ENCODE results near the gene KCNH8. TPM values are rescaled to one million over a fixed set of nuclear protein-coding genes. Genes with fewer than 3 reads are reported as not detected.

Gene KCNH8
- total and polyA plus RNA-seq, 10 of the 15 experiments (the other 5 are each of a cell fraction or from before 2014, with no cell fraction given), result under 0.01 to 0.18 (median 0.07) TPM; not detected in 2

- no peak for TF ChIP-seq CEBPB (IDR thresholded peaks at IDR 0.05; ENCODE audit: borderline replicate concordance in 1 of 2, low read depth in 2 of 2, low read length in 2 of 2)
- no peak for TF ChIP-seq SIN3A (IDR thresholded peaks at IDR 0.05; ENCODE audit: low read depth, low read length)
- TF ChIP-seq IRF4 (IDR thresholded peaks at IDR 0.05; ENCODE audit: low read depth, low read length), result no peak
- no peak for TF ChIP-seq TCF12 (IDR thresholded peaks at IDR 0.05; ENCODE audit: low read depth, low read length)
- no peak for TF ChIP-seq EED (IDR thresholded peaks at IDR 0.05; ENCODE audit: low read depth)
- TF ChIP-seq MEF2A (IDR thresholded peaks at IDR 0.05; ENCODE audit: insufficient read depth, low read depth, low read length), result no peak
- TF ChIP-seq EP300 (IDR thresholded peaks at IDR 0.05; ENCODE audit: borderline replicate concordance in 1 of 2, control insufficient read depth in 1 of 2, low read depth in 2 of 2, low read length in 2 of 2), result no peak
Measured at GRCh38 chr3:19526071-19526470, 377.8 kb downstream of the KCNH8 start (continued).

- intact Hi-C loops (cut with micrococcal nuclease; ENCODE audit: unreplicated experiment) (no loop called here), in situ Hi-C loops (cut with MboI) (no loop called here)
- RAD21 ChIA-PET (ENCODE audit: unreplicated experiment), result no interaction called here
Measured at GRCh38 chr3:19527746-19528145, 379.4 kb downstream of the KCNH8 start.

More at GRCh38 chr3:19527746-19528145, 379.4 kb downstream of the KCNH8 start:
- ATAC-seq (no peak), DNase-seq (ENCODE audit: low read depth, low spot score) (no peak), FAIRE-seq (no peak)
- Histone ChIP-seq H3K9me3 (replicated peaks; ENCODE audit: control insufficient read depth, insufficient read depth, low read length) (no peaks in the 10 kb centered on the region), H3K27me3 (replicated peaks in 1 of 2; ENCODE audit: control insufficient read depth in 2 of 2, insufficient read depth in 2 of 2, low read length in 1 of 2) (no peaks in the 10 kb centered on the region), H3K79me2 (ENCODE audit: control insufficient read depth, insufficient read depth, low read length) (no peaks in the 10 kb centered on the region), H3K36me3 (ENCODE audit: control insufficient read depth in 2 of 2, insufficient read depth in 2 of 2, low read length in 1 of 2) (no peaks in the 10 kb centered on the region), H3K27ac (ENCODE audit: control insufficient read depth, insufficient read depth) (no peak overlapping the region), H3K4me1 (ENCODE audit: control insufficient read depth, insufficient read depth, low read length) (no peaks in the 10 kb centered on the region), H4K20me1 (ENCODE audit: control insufficient read depth, insufficient read depth) (no peaks in the 10 kb centered on the region), H2AFZ (ENCODE audit: control insufficient read depth, low read depth, low read length) (no peak overlapping the region), H3K4me2 (ENCODE audit: control insufficient read depth, insufficient read depth) (no peak overlapping the region), H3K9ac (ENCODE audit: control insufficient read depth, insufficient read depth, low read length) (no peak overlapping the region), H3K4me3 (no peak overlapping the region)
- ChIA-PET CTCF (interaction anchor here (1.4 kb wide), 1 partner anchor 179 kb away, joined by 3 read pairs; no protein-coding TSS in a partner anchor), SMC1A (ENCODE audit: uncharacterized antibody, unreplicated experiment) (interaction anchor here (2.0 kb wide), 1 partner anchor 13 kb away, joined by 11 read pairs; no protein-coding TSS in a partner anchor), POLR2A (no interaction called here)
- WGBS (ENCODE audit: insufficient coverage, insufficient replicate concordance, low lambda C conversion rate, missing lambda C conversion rate), result 92% methylated on average over 1 of the region's 1 CpG
- BruUV-seq (replicated peaks), result no TSS peak
- TF ChIP-seq GATAD2B (conservative IDR thresholded peaks at IDR 0.05; ENCODE audit: low read depth), result no peak
- no peak for TF ChIP-seq MTA3 (IDR thresholded peaks at IDR 0.05; ENCODE audit: borderline replicate concordance, low read length)
- TF ChIP-seq, protein P1, sequence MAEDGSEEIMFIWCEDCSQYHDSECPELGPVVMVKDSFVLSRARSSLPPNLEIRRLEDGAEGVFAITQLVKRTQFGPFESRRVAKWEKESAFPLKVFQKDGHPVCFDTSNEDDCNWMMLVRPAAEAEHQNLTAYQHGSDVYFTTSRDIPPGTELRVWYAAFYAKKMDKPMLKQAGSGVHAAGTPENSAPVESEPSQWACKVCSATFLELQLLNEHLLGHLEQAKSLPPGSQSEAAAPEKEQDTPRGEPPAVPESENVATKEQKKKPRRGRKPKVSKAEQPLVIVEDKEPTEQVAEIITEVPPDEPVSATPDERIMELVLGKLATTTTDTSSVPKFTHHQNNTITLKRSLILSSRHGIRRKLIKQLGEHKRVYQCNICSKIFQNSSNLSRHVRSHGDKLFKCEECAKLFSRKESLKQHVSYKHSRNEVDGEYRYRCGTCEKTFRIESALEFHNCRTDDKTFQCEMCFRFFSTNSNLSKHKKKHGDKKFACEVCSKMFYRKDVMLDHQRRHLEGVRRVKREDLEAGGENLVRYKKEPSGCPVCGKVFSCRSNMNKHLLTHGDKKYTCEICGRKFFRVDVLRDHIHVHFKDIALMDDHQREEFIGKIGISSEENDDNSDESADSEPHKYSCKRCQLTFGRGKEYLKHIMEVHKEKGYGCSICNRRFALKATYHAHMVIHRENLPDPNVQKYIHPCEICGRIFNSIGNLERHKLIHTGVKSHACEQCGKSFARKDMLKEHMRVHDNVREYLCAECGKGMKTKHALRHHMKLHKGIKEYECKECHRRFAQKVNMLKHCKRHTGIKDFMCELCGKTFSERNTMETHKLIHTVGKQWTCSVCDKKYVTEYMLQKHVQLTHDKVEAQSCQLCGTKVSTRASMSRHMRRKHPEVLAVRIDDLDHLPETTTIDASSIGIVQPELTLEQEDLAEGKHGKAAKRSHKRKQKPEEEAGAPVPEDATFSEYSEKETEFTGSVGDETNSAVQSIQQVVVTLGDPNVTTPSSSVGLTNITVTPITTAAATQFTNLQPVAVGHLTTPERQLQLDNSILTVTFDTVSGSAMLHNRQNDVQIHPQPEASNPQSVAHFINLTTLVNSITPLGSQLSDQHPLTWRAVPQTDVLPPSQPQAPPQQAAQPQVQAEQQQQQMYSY (CRISPR knock-in tag; IDR thresholded peaks at IDR 0.05), result no peak
- TF ChIP-seq ATF7 (IDR thresholded peaks at IDR 0.05; ENCODE audit: low read depth), result no peak
- no peak for TF ChIP-seq IKZF2 (IDR thresholded peaks at IDR 0.05)
- no peak for TF ChIP-seq NRF1 (conservative IDR thresholded peaks at IDR 0.05; ENCODE audit: low read depth, low read length)
- TF ChIP-seq IKZF1 (conservative IDR thresholded peaks at IDR 0.05), result no peak
- TF ChIP-seq KAT2A (conservative IDR thresholded peaks at IDR 0.05; ENCODE audit: control insufficient read depth, low read depth, low read length), result no peak
- TF ChIP-seq CHD2 (IDR thresholded peaks at IDR 0.05; ENCODE audit: borderline replicate concordance, low read depth, low read length), result no peak
- no peak for TF ChIP-seq NFIC (IDR thresholded peaks at IDR 0.05; ENCODE audit: low read depth, low read length)
- TF ChIP-seq BHLHE40 (IDR thresholded peaks at IDR 0.05; ENCODE audit: borderline replicate concordance in 1 of 2, low read depth in 2 of 2, low read length in 1 of 2), result no peak
